ENCODE results near the gene CPED1.
"Not testable (repeated sequence)": the region's sequence is repeated elsewhere in the genome, so short reads cannot be mapped to it uniquely, and the experiment has no call there.

CPED1 gene

GRCh38 chr7:121159553-121159952 lies 171.0 kb downstream of the CPED1 start:
- no peak for DNase-seq

- no peak for DNase-seq
Measured at GRCh38 chr7:121160150-121161008, 171.9 kb downstream of the CPED1 start.

GRCh38 chr7:121163699-121164098 lies 175.2 kb downstream of the CPED1 start:
- no peak for DNase-seq

- no peak for DNase-seq
Measured at GRCh38 chr7:121164247-121164646, 175.7 kb downstream of the CPED1 start.

DNA sequence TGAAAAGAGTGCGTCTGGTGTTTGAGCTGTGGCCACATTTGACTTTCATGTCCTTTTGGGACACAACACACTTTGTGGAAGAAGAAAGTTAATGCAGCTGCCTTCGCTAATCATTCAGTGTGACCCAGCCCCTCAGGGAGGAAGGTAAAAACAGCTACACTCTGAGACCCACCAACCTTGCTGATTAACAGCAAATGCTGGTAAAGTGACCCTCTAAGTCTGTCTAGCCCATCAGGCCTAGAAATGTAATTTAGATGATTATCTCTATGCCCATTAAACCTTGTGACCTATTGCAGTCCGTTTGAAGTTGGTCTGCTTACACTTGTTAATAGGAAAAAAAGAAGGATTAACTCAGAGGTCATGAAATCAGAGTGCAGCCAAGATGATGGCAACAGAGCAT lies 178.4 kb downstream of the CPED1 start:
- no peak for DNase-seq

- no peak for DNase-seq
Measured at GRCh38 chr7:121167971-121168370, 179.5 kb downstream of the CPED1 start.

DNA sequence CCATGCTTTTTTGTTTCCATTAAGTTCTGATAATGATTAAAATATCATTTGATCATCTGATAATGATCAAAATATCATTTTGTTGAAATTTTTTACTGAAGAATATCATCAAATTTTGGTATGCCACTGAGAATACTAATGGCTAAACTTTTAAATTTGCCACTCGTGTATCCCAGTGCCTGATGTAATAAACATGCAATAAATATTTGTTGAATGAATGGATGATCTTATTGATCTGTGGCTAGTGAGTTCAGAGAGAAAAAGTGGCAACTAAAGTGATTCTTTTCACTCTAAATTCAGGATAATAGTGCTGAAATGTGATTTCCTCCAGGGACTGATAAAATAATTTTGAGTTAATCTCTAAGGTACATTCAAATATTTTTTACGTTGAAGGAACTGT lies 181.0 kb downstream of the CPED1 start:
- no peak for DNase-seq

DNA sequence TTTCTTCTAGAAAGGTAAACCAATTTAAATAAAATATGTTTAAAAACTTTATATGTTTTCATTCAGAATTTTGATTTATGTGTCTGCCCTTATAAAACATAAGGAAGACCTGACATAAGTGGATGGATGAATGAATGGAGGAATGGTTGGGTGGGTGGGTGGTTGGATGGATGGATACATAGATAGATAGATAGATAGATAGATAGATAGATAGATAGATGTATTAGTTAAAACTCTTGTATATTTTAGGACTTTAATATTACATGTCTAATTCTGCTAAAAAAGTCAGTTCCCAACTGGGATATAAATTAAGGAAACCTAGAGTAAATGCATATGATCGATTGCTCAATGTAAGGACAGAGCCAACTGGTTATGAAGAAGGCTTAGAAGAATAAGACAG lies 184.0 kb downstream of the CPED1 start:
- no peak for DNase-seq

- no peak for DNase-seq
Measured at GRCh38 chr7:121175826-121176225, 187.3 kb downstream of the CPED1 start.

GRCh38 chr7:121178452-121178851 lies 189.9 kb downstream of the CPED1 start:
- no peak for DNase-seq

DNA sequence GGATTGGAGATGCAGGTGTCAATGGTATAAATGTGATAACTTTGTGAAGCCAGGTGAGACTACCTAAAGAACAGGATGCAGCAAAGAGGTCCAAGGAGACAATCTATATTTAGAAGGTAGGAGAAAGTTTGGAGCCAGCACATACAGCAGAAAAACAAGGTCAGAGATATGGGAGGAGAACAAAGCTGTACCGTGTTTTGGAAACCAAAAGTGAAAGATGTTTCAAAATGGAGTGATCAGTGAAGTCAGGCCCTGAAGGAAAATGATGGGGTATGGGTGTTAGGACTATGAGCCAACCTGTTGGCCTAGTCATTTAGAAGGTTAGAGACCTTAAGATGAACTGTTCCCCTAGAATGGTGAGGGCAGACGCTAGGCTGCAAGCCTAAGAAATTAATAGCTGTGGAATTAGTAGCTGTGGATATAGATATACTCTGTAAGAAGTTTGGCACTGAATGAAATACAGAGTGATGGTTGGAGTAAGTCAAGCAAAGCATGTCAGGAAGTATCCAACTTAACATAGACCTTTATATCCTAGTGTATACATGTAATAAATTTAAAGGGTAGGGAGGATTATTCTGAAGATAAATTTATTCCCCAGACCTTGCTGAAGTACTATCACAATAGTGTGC lies 190.5 kb downstream of the CPED1 start:
- DNase-seq = no peak

DNA sequence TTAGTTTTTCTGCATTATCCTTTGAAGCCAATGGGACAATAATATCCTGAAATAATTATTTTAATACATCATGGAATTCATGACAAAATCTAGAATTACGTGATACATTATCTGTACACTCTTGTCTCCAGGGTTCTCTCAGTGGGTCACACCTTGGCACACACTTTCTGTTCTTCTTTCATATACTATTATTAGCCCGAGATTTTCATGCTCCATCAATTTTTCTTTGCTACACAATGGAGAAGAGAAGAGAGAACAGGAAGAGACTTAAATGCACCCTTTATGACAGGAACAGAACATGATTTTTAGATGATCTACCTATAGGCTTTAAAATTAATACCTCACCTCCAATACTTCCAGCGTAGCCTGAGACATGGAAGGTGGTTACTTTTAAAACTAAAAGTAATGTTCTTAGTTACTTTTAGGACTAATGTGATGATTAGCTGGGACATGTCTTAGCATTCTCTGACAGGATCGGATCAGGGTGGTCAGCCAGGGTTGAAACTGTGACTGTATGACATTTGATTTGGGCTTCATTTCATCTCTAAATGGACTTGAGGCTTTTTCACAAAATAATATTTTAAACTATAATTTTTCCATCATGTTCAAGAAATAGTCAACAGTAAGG lies 192.0 kb downstream of the CPED1 start:
- no peak for DNase-seq

DNA sequence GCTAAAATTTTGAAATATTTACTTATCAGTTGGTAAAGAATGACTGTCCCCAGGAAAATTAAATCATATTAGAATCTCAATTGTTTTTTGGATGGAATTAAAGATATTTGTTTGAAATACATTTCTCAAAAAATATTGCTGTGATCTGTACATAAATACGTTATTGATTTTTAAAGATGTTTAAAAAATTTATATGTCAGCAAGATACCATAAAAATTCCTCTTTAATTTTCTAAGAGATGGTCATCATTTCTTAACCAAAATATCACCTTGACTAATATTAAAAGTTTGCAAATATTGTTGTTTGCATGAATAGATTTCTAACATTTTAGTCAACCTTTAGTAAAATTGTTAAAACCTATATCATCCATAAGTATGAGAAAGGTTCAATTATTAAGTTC lies 192.8 kb downstream of the CPED1 start:
- no peak for DNase-seq

GRCh38 chr7:121182281-121182680 lies 193.8 kb downstream of the CPED1 start:
- DNase-seq = no peak

GRCh38 chr7:121182902-121183301 lies 194.4 kb downstream of the CPED1 start:
- DNase-seq = no peak

GRCh38 chr7:121183883-121184282 lies 195.4 kb downstream of the CPED1 start:
- DNase-seq = not testable (repeated sequence)

- no peak for DNase-seq
Measured at GRCh38 chr7:121186746-121187145, 198.2 kb downstream of the CPED1 start.

- DNase-seq = no peak
Measured at GRCh38 chr7:121187222-121187621, 198.7 kb downstream of the CPED1 start.

GRCh38 chr7:121187676-121188075 lies 199.2 kb downstream of the CPED1 start:
- DNase-seq = no peak

GRCh38 chr7:121192834-121193233 lies 204.3 kb downstream of the CPED1 start:
- DNase-seq = no peak

DNA sequence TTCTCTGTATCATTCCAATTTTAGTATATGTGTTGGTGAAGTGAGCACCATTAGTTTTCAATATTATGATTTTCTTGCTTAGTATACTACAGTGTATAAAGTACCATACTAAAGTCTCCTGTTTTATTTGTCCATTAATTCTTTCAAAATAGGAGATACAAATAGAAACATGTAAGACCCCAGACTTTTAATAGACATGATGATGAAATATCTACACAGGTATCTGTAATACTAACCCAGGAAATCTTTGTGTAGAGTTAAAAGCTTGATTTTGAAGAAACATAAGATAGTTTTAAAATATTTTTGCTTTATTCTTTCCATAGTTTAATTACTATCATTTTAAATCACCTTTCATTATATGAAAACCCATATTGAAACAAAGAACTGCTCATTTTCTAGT lies 206.5 kb downstream of the CPED1 start:
- no peak for DNase-seq

DNA sequence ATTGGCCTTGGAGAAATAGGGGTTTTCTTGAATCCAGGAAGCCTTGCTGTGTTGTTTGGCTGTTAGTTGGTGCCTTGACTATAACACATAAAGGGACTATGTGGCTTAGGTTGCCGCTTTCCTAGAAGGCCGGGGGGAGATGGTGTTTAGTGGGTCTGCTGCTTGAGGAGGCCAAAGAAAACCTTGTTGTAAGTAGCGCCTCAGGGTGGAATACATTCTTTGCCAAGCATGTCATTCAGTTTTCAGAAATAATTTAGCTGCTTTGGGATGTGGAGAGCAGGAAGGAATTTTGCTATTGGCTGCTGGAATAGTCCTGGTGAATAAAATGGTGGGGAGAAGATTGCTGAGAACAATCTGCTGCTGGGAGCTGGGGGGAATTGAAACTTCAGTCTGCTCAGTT lies 207.4 kb downstream of the CPED1 start:
- no peak for DNase-seq

GRCh38 chr7:121196286-121196685 lies 207.8 kb downstream of the CPED1 start:
- DNase-seq = no peak

- DNase-seq = no peak
Measured at GRCh38 chr7:121197455-121197854, 208.9 kb downstream of the CPED1 start.
